ENCODE data around the gene BAIAP2.

GRCh38 chr17:81046770-81047359 lies 11.9 kb downstream of the BAIAP2 start:
- TF ChIP-seq POLR2AphosphoS5 (IDR thresholded peaks at IDR 0.05) (no peak), CTCF (IDR thresholded peaks at IDR 0.05) (no peak), POLR2A (IDR thresholded peaks at IDR 0.05) (no peak), EP300 (IDR thresholded peaks at IDR 0.05) (no peak)
